GM19324 (cell line): ENCODE measurements around the gene TNFRSF25.
"Not testable (repeated sequence)": the region's sequence is repeated elsewhere in the genome, so short reads cannot be mapped to it uniquely, and the experiment has no call there.

Experiments used
- ATAC-seq: cut with Tn5 transposase; IDR thresholded peaks from one replicate; pipeline ENCODE4 v1.9.1; 2021; ENCODE audit warnings: mild to moderate bottlenecking, moderate library complexity; ENCODE audit not compliant: unreplicated experiment, low FRiP score

TNFRSF25 gene

DNA sequence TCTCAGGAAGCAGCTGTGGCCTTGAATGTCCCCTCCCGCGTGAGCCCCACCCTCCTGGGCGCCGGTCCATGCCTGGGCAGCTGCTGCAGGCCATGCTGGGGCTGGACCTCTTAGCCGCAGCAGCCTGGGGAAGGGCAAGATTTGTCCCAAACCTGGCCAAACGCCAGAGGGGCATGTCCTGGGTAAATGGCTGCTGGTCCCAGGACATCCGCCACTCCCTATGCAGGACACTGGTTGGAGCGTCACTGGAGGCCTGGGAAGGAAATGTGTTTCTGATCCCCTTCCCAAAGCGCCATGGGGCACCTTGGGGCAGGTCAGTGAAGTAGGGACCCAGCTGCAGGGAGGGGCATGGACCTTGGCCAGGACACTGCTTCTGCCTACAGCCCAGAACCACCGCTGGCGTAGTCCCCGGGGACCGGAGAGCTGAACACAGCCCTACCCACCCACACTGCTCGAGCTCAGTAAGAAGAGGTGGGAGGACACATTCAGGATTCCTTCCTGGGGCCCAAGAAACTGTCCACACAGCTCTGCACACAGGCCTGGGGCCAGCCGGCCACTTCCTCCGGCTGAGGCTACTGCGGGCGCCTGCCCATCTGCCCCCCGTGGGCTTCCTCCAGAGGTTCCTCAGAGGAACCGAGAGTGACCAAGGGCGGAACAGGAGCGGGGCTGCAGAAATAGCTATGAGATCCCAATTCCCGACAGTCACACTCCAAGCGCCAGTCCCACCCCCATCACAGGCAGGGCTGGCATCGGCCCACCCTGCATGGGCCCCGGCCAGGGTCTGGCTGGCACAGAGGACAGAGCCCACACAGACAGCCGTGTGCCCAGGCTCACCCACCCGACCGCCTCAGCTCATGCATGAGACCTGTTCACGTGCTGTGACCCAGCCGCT, 36.3 kb upstream of the TNFRSF25 start:
- ATAC-seq: no peak

DNA sequence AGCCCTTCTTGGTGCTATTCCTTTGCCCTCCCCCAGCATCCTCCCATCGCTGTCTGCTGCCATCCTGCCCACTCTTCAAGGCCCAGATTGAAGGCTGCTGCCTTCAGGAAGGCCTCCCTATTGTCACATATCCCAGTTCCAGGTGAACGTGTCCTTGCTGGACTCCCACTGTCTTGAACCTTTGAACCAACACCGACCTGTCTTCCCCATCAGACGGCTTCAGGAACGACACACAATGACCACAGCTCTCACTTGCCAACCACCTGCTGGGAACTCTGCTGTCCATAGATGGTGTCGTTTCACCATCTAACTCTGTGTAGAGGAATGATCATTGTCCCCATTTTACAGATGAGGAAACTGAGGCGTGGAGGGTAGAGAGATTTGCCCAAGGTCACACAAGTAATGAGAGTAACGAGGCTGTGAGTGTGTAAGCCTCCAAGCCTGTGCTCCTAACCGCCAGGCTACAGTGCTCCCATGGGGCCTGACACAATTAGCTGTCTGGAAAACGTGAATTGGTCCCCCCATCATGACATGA, 35.4 kb upstream of the TNFRSF25 start:
- no peak for ATAC-seq

DNA sequence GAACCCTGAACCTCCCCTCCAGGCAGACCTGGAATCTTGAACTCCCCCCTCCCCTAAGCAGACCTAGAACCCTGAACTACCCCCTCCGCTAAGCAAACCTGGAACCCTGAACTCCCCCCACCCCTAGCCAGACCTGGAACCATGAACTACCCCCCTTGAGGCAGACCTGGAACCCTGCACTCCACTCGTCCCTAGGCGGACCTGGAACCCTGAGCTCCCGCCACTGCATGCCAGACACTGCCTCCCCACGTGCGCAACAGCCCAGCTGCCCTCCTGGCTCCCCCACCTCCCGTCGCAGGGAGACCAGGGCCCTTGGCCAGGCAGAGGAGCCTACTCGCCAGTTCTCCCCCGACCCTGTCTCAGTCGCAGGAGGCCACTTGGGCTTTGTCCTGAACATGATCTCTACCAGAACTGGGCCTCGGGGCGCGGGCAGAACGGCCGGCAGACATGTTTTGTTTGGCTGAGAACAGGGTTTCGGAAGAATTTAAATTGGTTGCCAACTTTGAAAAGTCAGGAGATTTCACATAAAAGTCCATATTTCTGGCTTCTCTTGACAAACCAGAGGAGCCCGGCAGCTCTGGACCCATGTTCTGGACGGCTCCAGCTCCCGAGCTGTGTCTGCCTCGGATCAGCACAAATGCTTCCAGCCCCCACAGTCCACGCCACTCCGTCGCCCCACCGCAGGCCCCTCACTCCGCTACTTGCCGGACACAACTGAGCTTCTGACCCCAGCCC, 34.7 kb upstream of the TNFRSF25 start:
- ATAC-seq: no peak

DNA sequence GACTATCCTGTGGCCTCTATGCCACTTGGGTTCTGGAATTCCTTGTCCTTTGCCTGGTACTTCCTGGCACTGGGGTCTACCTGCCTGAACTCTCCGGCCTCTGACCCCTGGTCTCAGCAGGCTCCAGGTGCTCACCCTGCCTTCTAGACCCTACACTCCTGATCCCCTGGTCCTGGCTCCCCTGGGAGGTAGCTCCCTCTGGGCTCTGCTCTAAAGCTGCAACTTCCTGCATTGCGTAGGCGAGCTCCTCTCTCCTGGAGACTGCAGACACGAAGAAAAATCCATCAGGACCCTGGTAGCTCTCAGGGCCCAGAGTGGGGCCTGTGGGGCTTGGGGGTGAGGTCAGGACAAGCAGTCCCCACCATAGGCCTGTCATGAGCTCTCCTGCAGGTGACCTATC, 33.3 kb upstream of the TNFRSF25 start:
- ATAC-seq: no peak

DNA sequence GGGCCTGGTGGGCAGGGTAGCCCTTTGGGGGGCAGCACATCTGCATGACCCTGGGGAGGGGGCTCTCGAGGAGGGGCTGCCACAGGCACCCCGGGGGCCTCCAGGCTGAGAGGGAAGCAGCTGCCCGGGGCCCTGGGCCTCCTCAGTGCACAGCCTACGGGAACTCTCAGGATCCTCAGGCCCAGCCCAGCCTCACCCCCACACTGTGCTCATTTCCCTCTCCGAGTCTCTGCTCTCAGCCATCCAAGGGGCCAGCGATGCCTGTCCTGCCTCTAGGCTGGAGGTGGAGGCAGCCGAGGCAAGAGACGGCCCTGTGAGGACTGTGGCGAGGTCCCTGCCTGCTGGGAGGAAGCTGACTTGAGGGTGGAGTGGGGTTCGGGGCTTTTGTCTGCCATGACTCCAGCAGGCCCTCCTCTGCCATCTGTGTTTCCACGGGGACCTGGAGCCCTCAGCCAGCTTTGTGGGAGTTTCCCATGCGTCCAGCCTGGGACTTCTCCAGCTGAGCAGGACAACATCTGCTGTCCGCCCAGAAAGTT, 32.7 kb upstream of the TNFRSF25 start:
- ATAC-seq: no peak

DNA sequence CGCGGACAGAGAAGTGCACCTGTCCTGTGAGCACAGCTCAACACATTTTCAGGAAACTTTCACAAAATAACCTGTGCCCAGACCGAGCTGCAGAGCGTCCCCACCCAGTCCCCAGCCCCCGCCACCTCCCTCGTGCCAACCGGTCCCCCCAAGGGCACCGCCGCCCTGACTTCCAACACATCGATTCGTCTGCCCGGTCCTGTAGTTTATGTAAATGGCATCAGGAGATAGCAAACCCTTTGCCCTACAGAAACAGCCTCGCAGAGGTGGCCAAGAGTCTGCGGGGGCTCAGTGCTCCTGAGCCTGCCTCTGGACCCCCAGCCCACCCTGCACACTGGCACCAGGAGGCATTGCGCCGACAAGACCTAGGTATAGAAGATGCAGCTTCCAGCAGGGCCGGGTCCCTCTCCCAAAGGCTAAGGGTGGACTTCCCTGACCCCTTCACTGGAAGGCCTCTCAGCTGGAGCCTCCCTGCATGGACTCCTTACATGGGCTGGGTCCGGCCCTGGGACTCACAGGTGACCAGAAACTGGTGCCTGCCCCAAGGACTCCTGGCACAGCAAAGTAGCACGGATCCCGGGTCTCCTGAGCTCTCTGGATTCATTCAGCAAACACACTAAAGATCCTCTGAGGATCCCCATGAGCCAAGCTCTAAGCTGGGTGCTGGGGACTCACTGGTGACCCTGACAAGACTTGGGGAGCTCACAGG, 32.0 kb upstream of the TNFRSF25 start:
- ATAC-seq: no peak

DNA sequence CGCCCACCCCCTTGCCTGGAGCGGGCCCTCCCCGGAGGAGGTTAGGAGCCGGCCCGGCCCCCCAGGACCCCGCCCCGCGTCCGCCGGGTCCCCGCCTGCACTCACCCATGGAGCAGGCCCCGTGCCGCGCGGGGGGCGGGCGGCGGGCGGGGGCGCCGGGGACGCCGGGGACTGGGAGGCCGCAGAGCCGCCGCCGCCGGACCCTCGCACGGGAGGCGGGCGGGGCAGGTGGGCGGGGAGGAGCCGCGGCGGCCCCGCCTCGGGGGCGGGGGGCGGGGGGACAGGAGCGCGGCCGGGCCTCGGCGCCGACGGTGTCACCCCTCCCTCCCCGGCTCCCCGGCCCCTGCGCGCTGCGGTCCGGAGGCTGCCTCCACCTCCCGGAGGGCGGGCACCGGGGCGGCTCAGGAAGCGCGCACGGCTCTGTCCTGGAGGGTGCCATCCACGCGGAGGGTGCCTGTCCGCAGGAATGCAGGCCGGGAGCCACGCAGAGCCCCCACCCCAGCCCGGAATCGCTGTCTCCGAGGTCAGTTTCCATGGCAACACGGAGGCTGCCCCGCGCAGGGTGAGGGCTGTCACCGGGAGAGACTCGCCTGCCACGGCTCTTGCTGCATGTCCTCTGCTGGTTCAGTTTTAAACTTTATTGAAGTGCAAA, 31.4 kb upstream of the TNFRSF25 start:
- no peak for ATAC-seq

DNA sequence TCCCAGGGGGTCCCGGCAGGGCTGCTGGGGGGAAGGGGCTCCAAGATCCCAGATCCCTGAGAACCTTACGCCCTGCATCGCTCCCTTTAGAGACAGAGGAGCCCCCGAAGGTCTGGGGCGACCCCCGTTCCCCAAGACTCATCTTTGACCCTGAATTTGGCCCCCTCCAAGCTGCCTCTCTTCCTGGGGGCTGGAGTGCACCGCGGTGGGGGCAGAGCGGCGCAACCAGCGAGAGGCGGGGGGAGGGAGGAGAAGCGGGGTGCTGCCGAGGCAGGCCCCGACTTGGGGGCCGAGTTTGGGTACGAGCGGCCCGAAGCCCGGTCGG, 30.9 kb upstream of the TNFRSF25 start:
- ATAC-seq: no peak

DNA sequence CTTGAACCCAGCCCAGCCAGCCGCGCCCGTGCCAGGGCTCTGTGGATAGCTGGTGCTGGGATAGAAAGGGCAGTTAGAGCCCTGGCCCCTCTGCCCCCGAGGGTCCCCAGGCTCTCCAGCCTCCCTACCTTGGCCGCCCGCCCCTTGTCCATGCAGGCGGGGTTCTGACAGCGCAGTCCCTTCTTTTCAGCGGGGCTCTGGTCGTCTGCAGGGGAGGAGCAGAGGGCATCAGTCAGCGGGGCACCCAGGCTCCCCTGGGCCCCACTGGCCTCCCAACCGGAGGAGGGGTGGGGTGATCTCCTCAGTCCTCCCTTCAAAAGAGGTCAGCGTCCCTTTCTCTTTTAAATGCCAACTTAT, 30.4 kb upstream of the TNFRSF25 start:
- no peak for ATAC-seq

DNA sequence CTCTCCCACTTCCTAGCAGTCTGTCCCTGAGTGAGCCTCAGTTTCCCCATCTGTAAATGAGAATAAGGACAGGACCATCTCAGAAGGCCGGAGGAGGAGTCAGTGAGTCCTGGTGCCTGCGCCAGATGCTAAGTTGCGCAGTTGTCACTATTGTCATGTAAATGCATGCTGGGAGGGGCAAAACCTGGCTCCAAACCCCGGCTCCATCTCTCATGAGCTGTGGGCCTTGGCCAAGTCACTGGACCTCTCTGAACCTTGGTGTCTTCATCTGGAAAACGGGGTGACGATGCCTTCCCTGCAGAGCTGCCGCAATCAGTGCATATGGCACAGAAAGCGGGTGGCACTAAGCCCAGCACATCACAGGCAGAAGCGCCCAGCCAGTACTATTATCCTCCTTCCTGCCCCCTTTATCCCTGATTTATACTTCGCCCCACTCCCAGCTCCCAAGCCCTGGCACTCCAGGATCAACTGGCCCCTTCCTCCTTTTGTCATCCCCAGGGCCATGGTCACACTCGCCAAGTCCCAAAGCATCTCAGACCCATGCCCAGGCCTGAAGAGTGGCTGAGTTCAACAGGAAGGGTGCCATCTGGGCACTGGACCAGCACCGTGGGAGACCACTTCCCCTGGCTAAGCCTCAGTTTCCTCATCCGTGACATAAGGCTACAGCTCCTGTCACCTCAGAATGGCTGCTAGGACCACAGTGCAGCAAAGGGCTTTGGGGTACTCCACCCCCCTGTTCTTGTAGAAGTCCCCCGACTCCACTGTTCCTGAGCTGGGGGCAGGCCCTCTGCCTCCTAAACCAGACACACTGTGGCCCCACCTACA, 29.8 kb upstream of the TNFRSF25 start:
- ATAC-seq: no peak

DNA sequence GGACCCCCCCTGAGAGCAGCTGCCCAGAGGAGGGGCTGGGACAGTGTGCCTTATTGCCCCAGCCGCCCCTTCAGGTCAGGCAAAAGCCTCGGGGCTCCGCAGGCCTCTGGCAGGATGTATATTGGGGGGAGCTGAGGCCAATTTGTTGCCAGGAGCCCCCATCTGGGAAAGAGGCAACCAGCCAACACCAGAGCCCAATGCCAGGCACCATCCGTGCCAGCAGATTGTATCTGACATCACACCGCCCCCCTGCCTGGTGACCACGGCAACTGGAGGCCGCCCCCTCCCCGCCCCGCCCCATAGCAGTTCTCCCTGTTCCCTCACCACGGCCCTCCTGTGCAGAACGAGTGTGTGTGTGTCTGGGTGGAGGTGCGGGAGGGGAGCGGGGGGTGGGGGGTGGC, 29.1 kb upstream of the TNFRSF25 start:
- ATAC-seq: no peak

DNA sequence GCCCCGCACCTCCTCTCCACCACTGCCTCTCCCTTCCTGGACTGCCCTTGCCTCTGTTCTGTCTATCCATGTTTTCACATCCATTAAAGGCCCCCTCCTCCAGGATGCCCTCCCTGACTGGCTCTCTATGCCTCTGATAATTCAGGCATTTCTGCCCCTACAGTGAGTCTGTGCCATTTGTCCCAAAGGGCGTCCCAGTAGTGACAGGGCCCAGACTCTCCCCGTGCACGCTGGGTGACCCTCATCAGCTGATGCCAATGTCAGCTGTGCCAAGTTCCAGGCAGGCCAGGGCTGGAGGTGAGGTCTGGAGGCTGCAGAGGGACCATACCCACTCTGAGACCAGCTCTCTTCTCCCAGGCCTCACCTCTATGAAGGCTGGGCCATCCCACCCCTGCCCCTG, 28.7 kb upstream of the TNFRSF25 start:
- ATAC-seq: no peak

DNA sequence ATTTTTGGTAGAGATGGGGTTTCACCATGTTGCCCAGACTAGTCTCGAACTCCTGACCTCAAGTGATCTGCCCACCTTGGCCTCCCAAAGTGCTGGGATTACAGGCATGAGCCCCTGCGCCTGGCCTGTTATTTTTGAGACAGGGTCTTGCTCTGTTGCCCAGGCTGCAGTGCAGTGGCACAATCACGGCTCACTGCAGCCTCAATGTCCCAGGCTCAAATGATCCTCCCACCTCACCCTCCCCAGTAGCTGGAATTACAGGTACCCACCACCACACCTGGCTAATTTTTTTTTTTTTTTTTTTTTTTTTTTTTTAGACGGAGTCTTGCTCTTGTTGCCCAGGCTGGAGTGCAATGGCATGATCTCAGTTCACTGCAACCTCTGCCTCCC, 27.9 kb upstream of the TNFRSF25 start:
- not testable (repeated sequence) for ATAC-seq

DNA sequence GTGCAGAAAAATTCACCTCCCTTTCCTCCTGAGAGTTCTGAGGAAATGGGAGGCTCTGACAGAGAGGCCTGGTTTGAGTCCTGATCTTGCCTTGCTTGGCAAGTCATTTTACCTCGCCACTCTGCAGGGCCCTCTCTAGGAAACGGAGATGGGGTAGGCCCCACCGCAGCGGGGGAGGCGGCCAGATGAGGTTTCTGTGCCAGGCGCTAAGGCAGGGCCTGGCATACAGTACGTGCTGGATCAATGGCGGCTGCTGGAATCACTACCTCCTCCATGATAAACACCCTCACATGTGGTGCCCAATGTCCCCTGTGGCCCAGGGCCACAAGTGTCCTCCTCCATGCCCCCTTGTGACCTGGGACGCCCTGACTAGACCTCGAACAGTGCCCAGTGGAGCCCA, 26.0 kb upstream of the TNFRSF25 start:
- ATAC-seq: no peak

DNA sequence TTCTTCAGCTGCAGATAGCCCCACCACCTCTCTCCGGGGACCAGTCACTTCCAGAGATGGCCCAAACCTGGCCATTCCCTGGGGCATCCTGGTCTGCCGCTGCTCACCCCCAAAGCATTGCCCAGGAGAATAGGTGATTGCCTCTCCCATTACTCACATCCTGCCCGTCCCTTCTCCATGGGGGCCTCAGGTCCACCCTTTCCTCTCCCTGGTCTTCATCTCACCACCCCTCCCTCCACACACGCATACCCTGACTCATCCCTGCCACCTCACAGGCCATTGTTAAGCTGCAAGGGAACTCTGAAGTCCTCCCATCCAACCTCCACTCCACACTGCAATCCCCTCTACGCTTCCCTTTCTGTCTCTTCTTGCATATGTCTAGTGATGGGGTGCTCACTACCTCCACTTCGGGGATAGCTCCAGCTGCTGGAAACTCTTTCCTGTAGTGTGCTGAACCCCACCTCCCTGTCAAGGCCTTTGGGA, 25.5 kb upstream of the TNFRSF25 start, which contains the start of gene PLEKHG5:
PLEKHG5 (minus strand) TSS at position 188 of the 483 bp plus-strand sequence. CDS start 14,096 bp downstream, outside the sequence.
- no peak for ATAC-seq

DNA sequence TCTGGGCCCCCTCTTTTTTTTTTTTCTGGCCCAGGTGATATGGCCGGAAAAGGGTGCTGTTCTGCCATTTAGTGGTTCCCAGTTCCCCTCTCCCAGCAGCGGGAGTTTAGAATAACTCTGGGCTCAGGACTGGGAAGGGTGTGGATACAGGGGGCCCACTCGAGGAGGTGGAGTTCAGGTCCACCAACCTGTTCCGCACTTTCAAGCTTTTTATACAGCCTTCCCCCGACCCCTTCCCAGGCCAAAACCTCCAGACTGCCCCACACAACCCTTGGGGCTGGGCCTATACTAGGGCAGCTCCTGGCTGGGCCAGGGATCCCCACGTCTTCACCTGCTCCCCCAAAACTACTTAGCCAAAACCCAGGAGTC, 25.1 kb upstream of the TNFRSF25 start:
- no peak for ATAC-seq

DNA sequence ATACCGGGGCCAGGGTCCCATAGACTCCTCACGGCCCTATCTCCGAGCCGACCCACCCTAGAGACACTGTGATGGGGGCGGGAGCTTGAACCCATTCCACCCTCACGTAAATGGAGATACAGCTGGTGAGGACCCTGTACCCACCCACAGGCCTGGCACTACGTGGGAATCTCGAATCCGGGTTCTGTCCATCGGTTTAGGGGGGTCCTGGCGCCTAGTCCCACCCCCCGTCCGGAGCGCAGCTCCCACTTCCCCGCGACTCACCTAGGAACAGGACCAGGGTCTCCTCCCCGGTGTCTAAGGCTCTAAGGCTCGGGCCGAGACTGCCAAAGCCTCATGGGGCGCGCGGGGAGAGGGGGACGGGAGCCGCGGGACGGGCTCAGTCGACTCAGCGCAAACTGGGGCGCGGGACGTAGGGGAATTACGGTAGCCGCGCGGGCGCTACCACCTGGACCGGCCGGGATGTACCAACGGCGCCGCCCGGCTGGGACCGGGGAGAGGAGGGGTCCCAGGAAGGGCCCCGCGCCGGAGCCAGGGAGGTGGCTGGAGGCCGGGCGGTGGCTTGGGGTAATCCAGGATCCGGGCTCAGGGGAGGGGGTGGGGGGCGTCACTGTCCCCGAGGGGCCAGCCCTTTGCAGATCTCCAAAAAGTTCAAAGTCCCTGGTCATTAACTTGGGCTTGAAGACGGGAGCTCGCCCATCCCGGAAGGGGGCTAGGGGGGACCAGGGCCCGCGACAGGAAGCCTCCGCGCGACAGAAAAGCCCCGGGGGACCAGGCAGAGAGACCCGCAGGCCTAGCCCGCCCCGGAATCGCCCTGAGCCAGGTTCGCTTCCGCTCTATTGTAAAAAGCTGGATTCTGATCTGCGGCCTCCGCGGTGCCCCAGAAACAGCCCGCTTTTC, 24.5 kb upstream of the TNFRSF25 start:
- ATAC-seq: no peak

DNA sequence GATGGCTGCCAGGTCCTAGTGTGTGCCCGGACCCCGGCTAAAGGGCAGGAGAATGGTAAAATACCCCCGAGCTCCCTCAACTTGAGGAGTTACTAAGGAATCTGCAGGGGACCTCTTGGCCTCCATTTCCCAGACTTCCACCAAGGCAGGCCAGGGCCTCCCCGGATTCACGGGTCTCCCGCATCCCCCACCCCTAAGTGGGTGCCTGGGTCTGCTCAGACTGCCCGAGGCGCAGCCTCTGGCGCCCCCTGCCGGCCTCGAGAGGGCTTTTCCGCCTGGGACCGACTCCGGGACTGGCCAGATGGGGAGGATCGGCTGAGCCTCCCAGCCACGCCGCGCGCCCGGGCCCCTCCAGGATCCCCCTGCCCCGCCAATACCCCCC, 23.8 kb upstream of the TNFRSF25 start:
- ATAC-seq: no peak
